Stimulated activated CD8-positive, alpha-beta memory T cell treated with anti-CD3 and anti-CD28 coated beads, Interleukin-4, amount 100 ng/mL, for 24 hours (primary cell): Measurements from ENCODE around the gene SMU1.
"Not testable (repeated sequence)": the region's sequence is repeated elsewhere in the genome, so short reads cannot be mapped to it uniquely, and the experiment has no call there.

Experiments used
- DNase-seq: peaks from one replicate; pipeline ENCODE4 v3.0.0-alpha.2; 2020; ENCODE audit warnings: low read depth

SMU1 gene

GRCh38 chr9:33105504-33105903 is 29.0 kb upstream of the SMU1 start:
- no peak for DNase-seq

DNA sequence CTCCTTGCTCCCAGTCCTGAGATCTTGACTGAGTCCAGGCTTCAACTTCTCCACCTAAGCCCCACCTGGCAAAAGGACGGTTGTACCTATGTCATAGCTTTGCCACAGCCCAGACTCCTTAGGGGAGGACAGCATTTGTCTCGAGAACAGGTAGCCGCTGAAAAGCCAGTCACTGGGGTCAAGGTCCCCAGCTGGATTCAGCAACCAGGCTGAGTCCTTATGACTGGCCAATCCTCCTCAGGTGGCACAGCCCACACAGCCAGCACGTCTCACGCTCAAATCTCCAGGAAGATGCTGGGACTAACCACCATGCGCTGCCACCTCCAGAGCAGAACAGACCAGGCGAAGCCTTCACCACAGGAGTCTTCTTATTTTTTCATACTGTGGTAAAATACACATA is 27.9 kb upstream of the SMU1 start:
- DNase-seq = no peak

DNA sequence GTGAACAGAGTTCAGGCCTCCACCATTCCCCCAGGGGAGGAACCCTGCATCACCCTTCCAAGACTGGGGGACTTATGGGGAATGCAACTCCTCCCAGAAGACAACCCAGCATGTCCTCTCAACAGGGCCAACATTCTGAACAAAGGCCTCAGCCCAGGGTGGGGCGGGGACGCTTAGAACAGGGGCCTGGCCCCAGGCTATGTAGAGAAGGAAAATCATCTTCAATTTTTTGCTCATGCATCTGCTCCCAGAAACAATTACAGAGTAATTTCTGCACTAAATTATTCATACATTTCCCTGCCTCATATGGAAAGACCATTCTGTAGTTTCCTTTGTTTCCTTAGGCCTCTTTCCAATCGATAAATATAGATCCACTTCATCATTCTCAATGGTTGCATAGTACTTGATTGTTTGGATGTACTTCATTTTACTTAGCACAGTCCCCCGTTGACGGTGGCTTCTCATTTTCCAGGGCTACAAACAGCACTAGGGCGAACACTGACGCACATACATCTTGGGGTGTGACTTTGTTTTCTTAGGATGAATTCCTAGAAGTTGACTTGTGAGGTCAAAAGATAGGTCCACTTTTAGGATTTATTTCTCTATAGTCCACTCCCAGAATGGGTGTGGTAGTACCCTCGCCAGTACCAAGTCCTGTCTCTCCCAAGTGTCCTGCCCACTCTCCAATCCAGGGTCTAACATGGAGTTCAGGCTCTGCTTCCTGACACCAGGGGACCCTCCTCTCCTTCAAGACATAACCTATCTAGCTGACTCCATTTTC is 27.2 kb upstream of the SMU1 start:
- DNase-seq = no peak

DNA sequence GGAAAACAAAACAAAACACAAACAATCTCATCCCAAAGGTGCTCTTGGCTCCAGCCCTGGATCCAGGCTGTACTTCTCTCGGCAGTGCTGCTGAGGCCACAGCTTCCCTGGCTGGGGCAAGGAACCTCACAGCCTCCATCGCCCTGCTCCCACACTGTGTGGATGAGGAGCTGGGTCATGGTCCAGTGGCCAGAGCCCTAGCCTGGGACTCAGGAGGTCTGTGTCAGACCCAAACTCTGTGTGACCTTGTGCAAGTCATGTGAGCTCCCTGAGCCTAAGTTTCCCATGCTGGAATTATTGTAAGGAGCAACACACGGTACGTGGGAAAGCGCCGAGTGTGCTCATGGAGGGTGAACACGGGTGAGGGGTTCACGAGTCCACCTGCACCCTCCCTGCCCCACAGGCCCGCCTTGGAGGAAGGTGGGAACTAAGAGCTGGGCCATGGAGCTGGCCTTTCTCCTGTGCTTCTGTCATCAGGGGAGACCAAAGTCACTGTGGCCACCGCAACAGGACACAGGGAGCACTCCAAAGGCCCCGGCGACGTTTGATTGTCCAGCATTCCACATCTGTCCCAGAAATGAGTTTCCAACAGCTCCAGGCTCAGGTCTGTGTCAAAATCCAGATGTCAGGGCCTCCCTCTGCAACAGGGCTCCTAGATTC is 26.2 kb upstream of the SMU1 start:
- no peak for DNase-seq

- DNase-seq = no peak
Measured at GRCh38 chr9:33101104-33101951, 24.9 kb upstream of the SMU1 start.

DNA sequence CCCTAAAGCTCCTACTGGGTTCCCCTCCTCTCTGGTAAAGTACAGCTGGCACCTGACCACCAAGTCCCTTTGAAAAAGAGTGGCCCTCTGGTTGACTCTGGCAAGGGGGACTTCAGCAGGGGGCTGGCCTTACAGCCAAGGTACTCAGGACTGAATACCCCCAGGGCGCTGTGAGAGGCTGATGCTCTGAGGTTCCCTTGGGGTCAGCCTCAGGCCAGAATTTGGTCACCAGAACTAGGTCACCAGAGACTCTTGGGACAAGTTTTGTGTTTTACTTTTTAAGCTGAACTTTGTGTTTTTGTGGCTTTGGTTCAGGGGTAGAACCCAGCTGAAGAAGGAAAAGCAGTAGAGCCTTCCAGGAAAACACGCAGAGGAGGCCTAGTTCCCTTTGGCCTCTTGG is 23.3 kb upstream of the SMU1 start:
- DNase-seq = no peak

DNA sequence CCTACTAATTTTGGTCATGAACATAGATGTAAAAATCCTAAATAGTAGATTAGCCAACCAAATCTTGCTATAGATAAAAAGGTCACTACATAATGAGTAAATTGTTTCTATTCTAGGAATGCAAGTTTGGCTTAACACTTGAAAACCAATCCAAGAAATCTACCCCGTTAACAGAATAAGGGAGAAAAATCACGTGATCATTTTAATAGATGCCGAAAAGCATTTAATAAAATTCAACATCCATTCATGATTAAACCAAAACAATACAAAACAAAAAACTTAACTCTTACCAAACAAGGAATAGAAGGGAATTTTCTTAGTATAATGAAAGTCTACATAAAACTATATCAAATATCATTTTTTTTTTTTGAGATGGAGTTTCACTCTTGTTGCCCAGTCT is 20.7 kb upstream of the SMU1 start:
- no peak for DNase-seq

GRCh38 chr9:33092634-33093033 is 16.2 kb upstream of the SMU1 start:
- DNase-seq = no peak

- DNase-seq = not testable (repeated sequence)
Measured at GRCh38 chr9:33085672-33086071, 9.2 kb upstream of the SMU1 start.

DNA sequence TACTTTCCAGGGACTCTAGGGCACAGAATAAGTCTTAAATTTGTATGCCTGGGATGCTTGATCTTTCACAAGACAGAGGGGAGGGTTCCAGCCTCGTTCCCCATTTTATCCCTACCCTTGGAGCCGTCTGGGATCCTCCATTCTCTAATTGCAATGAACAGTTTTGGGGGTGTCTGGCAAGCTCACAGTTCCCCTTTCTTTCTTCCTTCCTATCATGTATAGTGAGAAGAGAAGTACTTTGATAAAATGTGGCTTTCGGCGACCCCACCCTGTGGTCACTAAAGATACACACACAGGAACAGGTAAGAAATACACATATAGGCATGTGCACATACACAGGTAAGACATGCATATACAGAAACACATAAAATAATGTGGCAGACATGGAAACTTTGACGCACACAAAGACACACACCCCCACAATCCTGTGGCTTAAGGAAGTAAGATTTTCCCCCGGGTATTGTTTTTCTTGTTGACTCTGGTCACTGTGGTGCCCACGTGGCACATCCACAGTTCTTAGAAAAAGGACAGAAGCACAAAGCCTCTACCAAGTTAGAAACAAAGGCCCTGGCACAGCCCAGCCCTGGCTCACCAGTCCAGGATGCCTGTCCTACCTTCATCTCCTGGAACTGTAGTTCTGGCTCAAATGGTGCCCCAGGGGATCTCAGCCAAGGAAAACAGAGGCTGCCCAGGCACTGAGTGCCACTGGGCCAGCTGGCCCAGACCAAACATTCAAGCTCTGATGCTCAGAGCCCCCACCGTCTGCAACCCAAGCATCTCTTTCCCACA is 6.3 kb upstream of the SMU1 start:
- no peak for DNase-seq

DNA sequence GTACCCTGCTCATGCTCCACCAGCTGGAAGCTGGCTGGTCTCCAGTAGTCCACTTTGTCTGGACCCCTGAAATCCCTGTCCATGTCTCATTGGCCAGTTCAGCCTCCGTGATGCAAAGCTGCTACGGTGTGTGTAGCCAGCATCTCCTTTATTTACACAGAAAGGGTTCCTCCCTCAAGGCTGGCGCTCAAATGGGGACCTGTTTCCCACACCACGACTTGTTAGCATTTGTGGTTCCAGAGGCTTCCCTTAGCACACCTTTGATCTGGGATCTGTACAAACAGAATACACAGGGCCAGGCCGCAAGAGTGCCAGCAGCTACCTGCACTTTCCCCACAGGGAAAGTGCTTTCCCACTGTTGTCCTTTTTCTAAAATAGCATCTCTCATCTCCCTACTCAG is 5.7 kb upstream of the SMU1 start:
- no peak for DNase-seq

GRCh38 chr9:33081128-33081851 is 4.8 kb upstream of the SMU1 start:
- DNase-seq = peak; percentile 13

GRCh38 chr9:33080534-33080933 is 4.1 kb upstream of the SMU1 start:
- DNase-seq = no peak

DNA sequence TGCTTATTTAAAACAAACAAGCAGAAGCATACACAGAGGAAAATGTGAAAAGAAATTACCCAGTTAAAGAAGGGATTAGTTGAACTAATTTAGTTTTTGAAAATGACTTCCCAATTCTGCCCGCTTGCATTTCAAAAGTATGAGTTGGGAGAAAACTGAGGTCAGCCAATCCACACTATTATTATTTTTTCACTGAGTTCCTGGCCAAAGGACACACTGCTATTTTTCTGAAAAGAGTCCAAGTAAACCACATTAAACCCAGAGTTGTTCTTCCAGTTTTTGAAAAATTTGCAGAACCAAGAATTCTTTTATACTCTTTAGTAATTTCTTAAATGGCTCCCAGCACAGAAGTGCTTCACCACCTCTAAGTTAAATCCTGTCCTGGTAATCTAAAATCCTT is 7.5 kb downstream of the SMU1 start:
- DNase-seq = no peak

- DNase-seq = no peak
Measured at GRCh38 chr9:33065157-33066076, 11.1 kb downstream of the SMU1 start.

DNA sequence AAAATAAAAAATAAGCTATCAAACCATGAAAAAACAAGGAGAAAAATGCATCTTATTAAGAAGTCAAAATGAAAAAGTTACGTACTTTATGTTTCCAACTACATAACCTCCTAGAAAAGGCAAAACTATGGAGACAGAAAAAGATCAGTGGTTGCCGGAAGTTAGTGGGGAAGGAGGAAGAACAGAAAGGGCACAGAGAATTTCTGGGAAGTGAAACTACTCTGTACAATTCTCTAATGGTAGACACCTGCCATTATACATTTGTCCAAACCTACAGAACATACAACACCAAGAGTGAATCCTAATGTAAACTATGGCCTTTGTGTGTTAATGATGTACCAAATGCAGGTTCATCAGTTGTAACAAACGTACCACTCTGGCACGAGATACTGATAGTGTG is 25.3 kb downstream of the SMU1 start:
- no peak for DNase-seq

- DNase-seq = no peak
Measured at GRCh38 chr9:33049680-33050361, 26.7 kb downstream of the SMU1 start.

GRCh38 chr9:33048054-33048465 is 28.4 kb downstream of the SMU1 start:
- no peak for DNase-seq

DNA sequence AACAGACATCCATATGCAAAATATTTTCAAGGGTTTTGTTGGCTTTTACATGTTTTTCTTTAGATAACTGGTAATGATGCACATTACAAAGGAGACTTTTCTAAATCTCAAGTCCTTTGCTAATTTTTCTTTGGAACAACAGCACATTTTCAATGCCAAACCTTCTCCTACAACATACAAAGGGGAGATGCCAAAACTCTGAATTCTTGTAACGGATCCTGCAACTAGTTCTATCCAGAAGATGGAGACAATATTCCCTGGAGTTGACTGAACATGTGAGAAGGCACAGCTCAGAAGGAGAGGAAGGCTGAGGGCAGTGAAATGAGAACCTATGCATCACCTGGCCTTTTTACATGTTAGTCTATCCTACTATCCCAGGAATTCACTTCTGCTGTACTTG is 30.4 kb downstream of the SMU1 start:
- DNase-seq = no peak
